Esophagus squamous epithelium (tissue), 4 donors: ENCODE measurements around the gene USP30.
A peak's percentile ranks its signal among the peaks of the same experiment; 100 is the strongest.

Experiments
- CTCF ChIP-seq, 6 experiments: fragments of 450-650 bp in 4 of 6; fragments of 200-600 bp in 2 of 6; sonication (generic) in 2 of 6; IDR thresholded peaks; one replicate each; pipeline ENCODE4 v1.5.1; 2016 to 2019; ENCODE audit warnings: antibody characterized with exemption in 6 of 6, mild to moderate bottlenecking in 4 of 6, moderate library complexity in 4 of 6
- POLR2A ChIP-seq, 4 donors: fragments of 450-650 bp; IDR thresholded peaks; one replicate each; pipeline ENCODE4 v1.6.1; 2017; ENCODE audit warnings: antibody characterized with exemption in 4 of 4, mild to moderate bottlenecking in 4 of 4, moderate library complexity in 3 of 4

GRCh38 chr12:109052414-109053323, at the start of gene USP30:
- TF ChIP-seq CTCF (IDR thresholded peaks at IDR 0.05), result peak in 1 of 6 experiments; percentile 48
- TF ChIP-seq POLR2A (IDR thresholded peaks at IDR 0.05), result peak in 2 of 4 donors; percentile 20 to 40
